ENCODE results near the gene RNASEH2B. TPM values are rescaled to one million over a fixed set of nuclear protein-coding genes. Genes with fewer than 3 reads are reported as not detected.
A peak's percentile ranks its signal among the peaks of the same experiment; 100 is the strongest.

The RNASEH2B gene
- total RNA-seq, 1 experiment from 2014 or later, result 65.5 TPM

GRCh38 chr13:50907781-50908180, 1.8 kb upstream of the RNASEH2B start:
- DNase-seq (ENCODE audit: low read depth), result no peak

- no peak for DNase-seq (ENCODE audit: low read depth)
Measured at GRCh38 chr13:50908371-50908770, 1.2 kb upstream of the RNASEH2B start.

GRCh38 chr13:50910485-50910805, 854 bp downstream of the RNASEH2B start:
- DNase-seq (ENCODE audit: low read depth), result peak; percentile 65

GRCh38 chr13:50911081-50911631, 1.6 kb downstream of the RNASEH2B start:
- peak; percentile 20 for DNase-seq (ENCODE audit: low read depth)

- DNase-seq (ENCODE audit: low read depth), result peak; percentile 89
Measured at GRCh38 chr13:50911937-50912795, 2.6 kb downstream of the RNASEH2B start.

- DNase-seq (ENCODE audit: low read depth), result no peak
Measured at GRCh38 chr13:50912851-50913250, 3.3 kb downstream of the RNASEH2B start.

- peak; percentile 52 for DNase-seq (ENCODE audit: low read depth)
Measured at GRCh38 chr13:50914176-50914700, 4.6 kb downstream of the RNASEH2B start.

- DNase-seq (ENCODE audit: low read depth), result peak; percentile 72
Measured at GRCh38 chr13:50914848-50915247, 5.3 kb downstream of the RNASEH2B start.

- DNase-seq (ENCODE audit: low read depth), result no peak
Measured at GRCh38 chr13:50915565-50915964, 6.0 kb downstream of the RNASEH2B start.

GRCh38 chr13:50916701-50917184, 7.2 kb downstream of the RNASEH2B start:
- no peak for DNase-seq (ENCODE audit: low read depth)

GRCh38 chr13:50917572-50917971, 8.0 kb downstream of the RNASEH2B start:
- no peak for DNase-seq (ENCODE audit: low read depth)

- DNase-seq (ENCODE audit: low read depth), result no peak
Measured at GRCh38 chr13:50918567-50918966, 9.0 kb downstream of the RNASEH2B start.

- DNase-seq (ENCODE audit: low read depth), result no peak
Measured at GRCh38 chr13:50919277-50919676, 9.7 kb downstream of the RNASEH2B start.

GRCh38 chr13:50921706-50922105, 12.1 kb downstream of the RNASEH2B start:
- DNase-seq (ENCODE audit: low read depth), result no peak

- no peak for DNase-seq (ENCODE audit: low read depth)
Measured at GRCh38 chr13:50923272-50923671, 13.7 kb downstream of the RNASEH2B start.

- DNase-seq (ENCODE audit: low read depth), result no peak
Measured at GRCh38 chr13:50924025-50924424, 14.4 kb downstream of the RNASEH2B start.

GRCh38 chr13:50927701-50928100, 18.1 kb downstream of the RNASEH2B start:
- DNase-seq (ENCODE audit: low read depth), result no peak

GRCh38 chr13:50928102-50928501, 18.5 kb downstream of the RNASEH2B start:
- no peak for DNase-seq (ENCODE audit: low read depth)

GRCh38 chr13:50928659-50929462, 19.3 kb downstream of the RNASEH2B start:
- DNase-seq (ENCODE audit: low read depth), result no peak

- DNase-seq (ENCODE audit: low read depth), result no peak
Measured at GRCh38 chr13:50932091-50932490, 22.5 kb downstream of the RNASEH2B start.

GRCh38 chr13:50934735-50935435, 25.3 kb downstream of the RNASEH2B start:
- DNase-seq (ENCODE audit: low read depth), result no peak

- no peak for DNase-seq (ENCODE audit: low read depth)
Measured at GRCh38 chr13:50936679-50937078, 27.1 kb downstream of the RNASEH2B start.
